Neural cell (in vitro differentiated cells): ENCODE results near the gene HPGD. TPM values are rescaled to one million over a fixed set of nuclear protein-coding genes. Genes with fewer than 3 reads are reported as not detected.

Experiments
- H2AFZ ChIP-seq: fragments of 200-600, 300-800 bp; sonication (generic), shearing (Covaris generic); 2 replicates; pipeline ENCODE4 v1.6.0; 2014; ENCODE audit warnings: low read depth, mild to moderate bottlenecking, antibody characterized with exemption, low read length, moderate library complexity
- H3F3A ChIP-seq: fragments of 200-600 bp; shearing (Covaris generic); 2 replicates; pipeline ENCODE4 v1.6.1; 2016; ENCODE audit warnings: mild to moderate bottlenecking, moderate library complexity, mixed read lengths, antibody characterized with exemption, low read length; ENCODE audit not compliant: insufficient read depth, poor library complexity, severe bottlenecking
- H3K27ac ChIP-seq: fragments of 200-600, 300-800 bp; sonication (generic), shearing (Covaris generic); 2 replicates; pipeline ENCODE4 v1.5.1; 2014; ENCODE audit warnings: mild to moderate bottlenecking, low read length, moderate library complexity
- H3K27me3 ChIP-seq: fragments of 300-800, 200-600 bp; sonication (generic), shearing (Covaris generic); 2 replicates; pipeline ENCODE4 v1.6.0; 2014; ENCODE audit warnings: mild to moderate bottlenecking, low read depth, low read length, moderate library complexity; ENCODE audit not compliant: insufficient read depth
- H3K36me3 ChIP-seq: fragments of 300-800, 200-600 bp; sonication (generic), shearing (Covaris generic); 2 replicates; pipeline ENCODE4 v1.5.1; 2014; ENCODE audit warnings: mild to moderate bottlenecking, antibody characterized with exemption, low read length, moderate library complexity; ENCODE audit not compliant: insufficient read depth
- H3K4me2 ChIP-seq: fragments of 300-800, 200-600 bp; sonication (generic), shearing (Covaris generic); 2 replicates; pipeline ENCODE4 v1.6.0; 2014; ENCODE audit warnings: mild to moderate bottlenecking, low read length
- H3K4me3 ChIP-seq: fragments of 300-800, 200-600 bp; sonication (generic), shearing (Covaris generic); 2 replicates; pipeline ENCODE4 v1.5.1; 2014; ENCODE audit warnings: mild to moderate bottlenecking, low read length, moderate library complexity
- H3K79me2 ChIP-seq: fragments of 200-600 bp; shearing (Covaris generic); replicated peaks from 2 replicates; pipeline ENCODE4 v1.6.0; 2014; ENCODE audit warnings: mild to moderate bottlenecking, low read length, moderate library complexity; ENCODE audit not compliant: insufficient read depth
- H3K9ac ChIP-seq: fragments of 300-800, 200-600 bp; sonication (generic), shearing (Covaris generic); 2 replicates; pipeline ENCODE4 v1.6.1; 2016; ENCODE audit warnings: mild to moderate bottlenecking, low read length, mixed read lengths
- H3K9me2 ChIP-seq: fragments of 200-600 bp; shearing (Covaris generic); 2 replicates; pipeline ENCODE4 v1.6.1; 2016; ENCODE audit warnings: mild to moderate bottlenecking, low read length, mixed read lengths; ENCODE audit not compliant: insufficient read depth
- H3K9me3 ChIP-seq: fragments of 200-600, 300-800 bp; sonication (generic), shearing (Covaris generic); 2 replicates; pipeline ENCODE4 v1.6.1; 2016; ENCODE audit warnings: mild to moderate bottlenecking, mixed run types, low read length, moderate library complexity, mixed read lengths
- H4K20me1 ChIP-seq: fragments of 200-600 bp; shearing (Covaris generic); 2 replicates; pipeline ENCODE4 v1.6.1; 2016; ENCODE audit warnings: mild to moderate bottlenecking, mixed run types; ENCODE audit not compliant: insufficient read depth
- CTCF ChIP-seq: fragments of 450-650 bp; IDR thresholded peaks from 2 replicates; pipeline ENCODE4 v1.5.1; 2014; ENCODE audit warnings: antibody characterized with exemption, mild to moderate bottlenecking, moderate library complexity; ENCODE audit not compliant: poor library complexity, severe bottlenecking
- EP300 ChIP-seq: fragments of 450-650 bp; conservative IDR thresholded peaks from 2 replicates; pipeline ENCODE4 v1.6.1; 2014; ENCODE audit warnings: antibody characterized with exemption, mild to moderate bottlenecking, moderate library complexity; ENCODE audit not compliant: poor library complexity, severe bottlenecking
- EZH2 ChIP-seq: fragments of 200-600, 300-800 bp; shearing (Covaris generic), sonication (generic); IDR thresholded peaks from 2 replicates; pipeline ENCODE4 v1.6.1; 2014; ENCODE audit warnings: antibody characterized with exemption, low read length, borderline replicate concordance, mild to moderate bottlenecking; ENCODE audit not compliant: insufficient read depth, poor library complexity, severe bottlenecking
- MXI1 ChIP-seq: fragments of 450-650 bp; conservative IDR thresholded peaks from 2 replicates; pipeline ENCODE4 v1.6.1; 2014; ENCODE audit warnings: antibody characterized with exemption, mild to moderate bottlenecking; ENCODE audit not compliant: poor library complexity, severe bottlenecking
- POLR2AphosphoS5 ChIP-seq: IDR thresholded peaks from 2 replicates; pipeline ENCODE4 v1.6.1; 2012
- RAD21 ChIP-seq: fragments of 450-650 bp; conservative IDR thresholded peaks from 2 replicates; pipeline ENCODE4 v1.6.1; 2014; ENCODE audit warnings: antibody characterized with exemption, mild to moderate bottlenecking, moderate library complexity
- SMC3 ChIP-seq: fragments of 450-650 bp; conservative IDR thresholded peaks from 2 replicates; pipeline ENCODE4 v1.6.1; 2014; ENCODE audit warnings: antibody characterized with exemption, mild to moderate bottlenecking, moderate library complexity; ENCODE audit not compliant: poor library complexity
- TAF1 ChIP-seq: IDR thresholded peaks from 2 replicates; pipeline ENCODE4 v1.6.1; 2012; ENCODE audit warnings: low read depth
- polyA plus RNA-seq: library from polyadenylated mRNA; depleted of rRNA; stranded (reverse); fragments of >200 nt; gene quantifications from 2 replicates; pipeline ENCODE4 v1.2.3, GENCODE V29; 2014
- TF ChIP-seq, protein P1 (sequence below): IDR thresholded peaks from 2 replicates; pipeline ENCODE4 v1.6.1; 2012; ENCODE audit warnings: borderline replicate concordance

Gene HPGD
- polyA plus RNA-seq, 1 donor from 2014 or later: 23.7 TPM

DNA sequence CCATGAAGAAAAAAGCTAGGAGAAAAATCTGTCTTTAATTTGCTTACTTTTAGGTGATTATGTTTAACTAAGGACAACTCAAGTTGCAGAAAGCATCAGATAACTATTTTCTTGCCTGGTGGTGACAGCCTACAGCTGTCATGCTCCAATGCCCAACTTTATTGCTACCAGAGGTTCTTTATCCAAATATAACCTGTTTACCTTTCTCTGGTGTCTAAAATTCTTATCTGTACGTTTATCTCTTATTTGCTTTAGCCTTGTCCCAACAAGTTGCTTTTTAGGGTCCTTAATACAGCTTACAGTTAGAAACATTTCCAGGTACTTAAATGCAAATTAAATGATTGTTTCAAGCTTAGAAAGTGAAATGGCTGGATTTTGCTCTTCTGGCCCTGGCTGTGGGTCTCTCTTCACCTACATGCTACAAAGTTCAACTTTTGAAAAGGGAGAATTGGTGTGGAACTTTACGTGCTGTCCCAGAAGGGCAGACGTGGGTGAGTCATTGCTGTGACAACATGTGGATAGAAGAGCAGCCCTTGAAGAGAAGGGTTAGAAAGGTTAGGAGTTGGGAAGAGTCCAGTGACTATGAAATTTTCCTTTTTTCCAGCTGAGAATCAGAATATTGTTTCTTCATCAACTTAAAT is 60.7 kb downstream of the HPGD start:
- Histone ChIP-seq H3K36me3 (no peaks in the 10 kb centered on the region), H3K9me3 (no peaks in the 10 kb centered on the region), H3K4me2 (no peak overlapping the region), H3F3A (no peaks in the 10 kb centered on the region), H3K79me2 (no peaks in the 10 kb centered on the region), H3K9me2 (no peaks in the 10 kb centered on the region), H3K9ac (no peak overlapping the region), H4K20me1 (no peaks in the 10 kb centered on the region), H2AFZ (no peak overlapping the region), H3K27me3 (no peaks in the 10 kb centered on the region), H3K4me3 (no peak overlapping the region), H3K27ac (no peak overlapping the region)
- no peak for TF ChIP-seq EP300
- no peak for TF ChIP-seq POLR2AphosphoS5
- TF ChIP-seq CTCF: no peak
- no peak for TF ChIP-seq TAF1
- no peak for TF ChIP-seq MXI1
- TF ChIP-seq, protein P1, sequence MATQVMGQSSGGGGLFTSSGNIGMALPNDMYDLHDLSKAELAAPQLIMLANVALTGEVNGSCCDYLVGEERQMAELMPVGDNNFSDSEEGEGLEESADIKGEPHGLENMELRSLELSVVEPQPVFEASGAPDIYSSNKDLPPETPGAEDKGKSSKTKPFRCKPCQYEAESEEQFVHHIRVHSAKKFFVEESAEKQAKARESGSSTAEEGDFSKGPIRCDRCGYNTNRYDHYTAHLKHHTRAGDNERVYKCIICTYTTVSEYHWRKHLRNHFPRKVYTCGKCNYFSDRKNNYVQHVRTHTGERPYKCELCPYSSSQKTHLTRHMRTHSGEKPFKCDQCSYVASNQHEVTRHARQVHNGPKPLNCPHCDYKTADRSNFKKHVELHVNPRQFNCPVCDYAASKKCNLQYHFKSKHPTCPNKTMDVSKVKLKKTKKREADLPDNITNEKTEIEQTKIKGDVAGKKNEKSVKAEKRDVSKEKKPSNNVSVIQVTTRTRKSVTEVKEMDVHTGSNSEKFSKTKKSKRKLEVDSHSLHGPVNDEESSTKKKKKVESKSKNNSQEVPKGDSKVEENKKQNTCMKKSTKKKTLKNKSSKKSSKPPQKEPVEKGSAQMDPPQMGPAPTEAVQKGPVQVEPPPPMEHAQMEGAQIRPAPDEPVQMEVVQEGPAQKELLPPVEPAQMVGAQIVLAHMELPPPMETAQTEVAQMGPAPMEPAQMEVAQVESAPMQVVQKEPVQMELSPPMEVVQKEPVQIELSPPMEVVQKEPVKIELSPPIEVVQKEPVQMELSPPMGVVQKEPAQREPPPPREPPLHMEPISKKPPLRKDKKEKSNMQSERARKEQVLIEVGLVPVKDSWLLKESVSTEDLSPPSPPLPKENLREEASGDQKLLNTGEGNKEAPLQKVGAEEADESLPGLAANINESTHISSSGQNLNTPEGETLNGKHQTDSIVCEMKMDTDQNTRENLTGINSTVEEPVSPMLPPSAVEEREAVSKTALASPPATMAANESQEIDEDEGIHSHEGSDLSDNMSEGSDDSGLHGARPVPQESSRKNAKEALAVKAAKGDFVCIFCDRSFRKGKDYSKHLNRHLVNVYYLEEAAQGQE: no peak
- TF ChIP-seq EZH2: no peak
- no peak for TF ChIP-seq SMC3
- TF ChIP-seq RAD21: no peak

DNA sequence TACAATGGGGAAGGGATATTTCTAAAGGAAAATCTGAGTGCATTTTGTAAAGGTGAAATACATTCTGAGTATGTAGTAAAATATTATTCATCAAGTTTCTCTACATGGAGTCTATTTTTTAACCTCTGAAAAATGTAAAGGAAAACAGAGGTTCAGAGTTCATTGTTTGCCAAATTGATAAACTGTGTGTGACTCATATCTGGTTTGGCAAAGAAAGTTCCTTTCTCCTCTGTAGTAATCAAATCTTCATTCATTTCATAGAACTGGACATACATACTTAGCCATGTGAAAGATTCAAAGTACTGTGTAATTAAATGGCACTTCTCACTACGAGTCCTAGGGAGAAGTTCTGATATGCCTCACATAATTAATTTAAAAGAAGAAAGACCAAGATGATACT is 61.6 kb downstream of the HPGD start:
- no peaks in the 10 kb centered on the region for H3K9me2 ChIP-seq
- H3F3A ChIP-seq: no peaks in the 10 kb centered on the region
- no peak overlapping the region for H3K4me3 ChIP-seq
- H3K36me3 ChIP-seq: no peaks in the 10 kb centered on the region
- H3K9me3 ChIP-seq: no peaks in the 10 kb centered on the region
- no peak overlapping the region for H3K4me2 ChIP-seq
- no peak for TF ChIP-seq SMC3
- TF ChIP-seq TAF1: no peak
- no peak for TF ChIP-seq CTCF
- no peaks in the 10 kb centered on the region for H3K79me2 ChIP-seq
- H3K27me3 ChIP-seq: no peaks in the 10 kb centered on the region
- H3K9ac ChIP-seq: no peak overlapping the region
- no peaks in the 10 kb centered on the region for H4K20me1 ChIP-seq
- no peak overlapping the region for H2AFZ ChIP-seq
- H3K27ac ChIP-seq: no peak overlapping the region
